ENCODE measurements around the gene AGBL3. TPM values are rescaled to one million over a fixed set of nuclear protein-coding genes. Genes with fewer than 3 reads are reported as not detected.

AGBL3 gene
- total RNA-seq, 1 experiment from 2014 or later, result 2.1 TPM

- TF ChIP-seq FOXK1 (CRISPR knock-in tag; IDR thresholded peaks at IDR 0.05) (no peak), CREM (CRISPR knock-in tag; IDR thresholded peaks at IDR 0.05) (no peak), E2F1 (CRISPR knock-in tag; IDR thresholded peaks at IDR 0.05) (no peak), HMGXB4 (CRISPR knock-in tag; IDR thresholded peaks at IDR 0.05) (no peak), GRHL2 (CRISPR knock-in tag; IDR thresholded peaks at IDR 0.05; ENCODE audit: insufficient replicate concordance, severe bottlenecking) (no peak), ZNF121 (CRISPR knock-in tag; IDR thresholded peaks at IDR 0.05) (no peak), ZNF232 (CRISPR knock-in tag; IDR thresholded peaks at IDR 0.05) (no peak), ATF2 (CRISPR knock-in tag; IDR thresholded peaks at IDR 0.05; ENCODE audit: borderline replicate concordance, low read depth) (no peak), NR1H2 (CRISPR knock-in tag; IDR thresholded peaks at IDR 0.05) (no peak), NFYB (CRISPR knock-in tag; conservative IDR thresholded peaks at IDR 0.05; ENCODE audit: low read depth) (no peak), ATF6 (CRISPR knock-in tag; IDR thresholded peaks at IDR 0.05) (no peak), ZNF532 (CRISPR knock-in tag; IDR thresholded peaks at IDR 0.05; ENCODE audit: borderline replicate concordance) (no peak)
These were observed 40.6 kb upstream of the AGBL3 start (continued) for GRCh38 chr7:134945691-134946090.

GRCh38 chr7:134946260-134946659, 40.0 kb upstream of the AGBL3 start:
- H3K27me3 Mint-ChIP-seq (ENCODE audit: low read depth), result no peaks in the 10 kb centered on the region
- no peak for ATAC-seq
- ChIA-PET CTCF (interaction anchor here (0.7 kb wide), 1 partner anchor 142 kb away, joined by 4 read pairs; no protein-coding TSS in a partner anchor), POLR2A (no interaction called here)
- no peak overlapping the region for H3K27ac Mint-ChIP-seq
- DNase-seq (ENCODE audit: low spot score), result no peak
- H3K4me3 Mint-ChIP-seq, result no peak overlapping the region
- H3K9me3 Mint-ChIP-seq, result no peaks in the 10 kb centered on the region
- H3K4me1 Mint-ChIP-seq, result peaks cover 10% of the 10 kb centered on the region
- peaks cover 31% of the 10 kb centered on the region for H3K36me3 Mint-ChIP-seq
- TF ChIP-seq GRHL2 (CRISPR knock-in tag; IDR thresholded peaks at IDR 0.05; ENCODE audit: insufficient replicate concordance, severe bottlenecking), result no peak
- TF ChIP-seq MAX (CRISPR knock-in tag; IDR thresholded peaks at IDR 0.05), result no peak
- TF ChIP-seq E2F4 (CRISPR knock-in tag; IDR thresholded peaks at IDR 0.05; ENCODE audit: borderline replicate concordance, low read depth), result no peak
- no peak for TF ChIP-seq ZNF416 (CRISPR knock-in tag; IDR thresholded peaks at IDR 0.05)
- TF ChIP-seq ETV6 (CRISPR knock-in tag; IDR thresholded peaks at IDR 0.05), result no peak
- no peak for TF ChIP-seq SMAD4 (CRISPR knock-in tag; IDR thresholded peaks at IDR 0.05)
- no peak for TF ChIP-seq TCF7 (CRISPR knock-in tag; IDR thresholded peaks at IDR 0.05; ENCODE audit: low read depth)
- no peak for TF ChIP-seq ZNF138 (CRISPR knock-in tag; conservative IDR thresholded peaks at IDR 0.05)
- no peak for TF ChIP-seq CDX4 (CRISPR knock-in tag; IDR thresholded peaks at IDR 0.05; ENCODE audit: borderline replicate concordance)
- no peak for TF ChIP-seq ZBTB43 (CRISPR knock-in tag; IDR thresholded peaks at IDR 0.05)
- TF ChIP-seq PRRX2 (CRISPR knock-in tag; IDR thresholded peaks at IDR 0.05), result no peak
- TF ChIP-seq RELA (CRISPR knock-in tag; IDR thresholded peaks at IDR 0.05; ENCODE audit: borderline replicate concordance), result no peak

All from WTC11 (cell line).